Peyer's patch (tissue), 4 donors: ENCODE measurements around the gene CDKN2A.

Source experiments
- POLR2A ChIP-seq, 2 donors: fragments of 450-650 bp; IDR thresholded peaks; one replicate each; pipeline ENCODE4 v1.5.1; 2017; ENCODE audit warnings: antibody characterized with exemption in 2 of 2, mild to moderate bottlenecking in 2 of 2, moderate library complexity in 2 of 2
- TF ChIP-seq, protein P1 (sequence below), 6 experiments: fragments of 450-650 bp in 4 of 6; fragments of 200-600 bp in 2 of 6; sonication (generic) in 1 of 6; IDR thresholded peaks; one replicate each; pipeline ENCODE4 v1.5.1; 2017 to 2019; ENCODE audit warnings: antibody characterized with exemption in 6 of 6, mild to moderate bottlenecking in 3 of 6, moderate library complexity in 1 of 6

GRCh38 chr9:22010866-22011625 lies 16.9 kb upstream of the CDKN2A start:
- TF ChIP-seq, protein P1, sequence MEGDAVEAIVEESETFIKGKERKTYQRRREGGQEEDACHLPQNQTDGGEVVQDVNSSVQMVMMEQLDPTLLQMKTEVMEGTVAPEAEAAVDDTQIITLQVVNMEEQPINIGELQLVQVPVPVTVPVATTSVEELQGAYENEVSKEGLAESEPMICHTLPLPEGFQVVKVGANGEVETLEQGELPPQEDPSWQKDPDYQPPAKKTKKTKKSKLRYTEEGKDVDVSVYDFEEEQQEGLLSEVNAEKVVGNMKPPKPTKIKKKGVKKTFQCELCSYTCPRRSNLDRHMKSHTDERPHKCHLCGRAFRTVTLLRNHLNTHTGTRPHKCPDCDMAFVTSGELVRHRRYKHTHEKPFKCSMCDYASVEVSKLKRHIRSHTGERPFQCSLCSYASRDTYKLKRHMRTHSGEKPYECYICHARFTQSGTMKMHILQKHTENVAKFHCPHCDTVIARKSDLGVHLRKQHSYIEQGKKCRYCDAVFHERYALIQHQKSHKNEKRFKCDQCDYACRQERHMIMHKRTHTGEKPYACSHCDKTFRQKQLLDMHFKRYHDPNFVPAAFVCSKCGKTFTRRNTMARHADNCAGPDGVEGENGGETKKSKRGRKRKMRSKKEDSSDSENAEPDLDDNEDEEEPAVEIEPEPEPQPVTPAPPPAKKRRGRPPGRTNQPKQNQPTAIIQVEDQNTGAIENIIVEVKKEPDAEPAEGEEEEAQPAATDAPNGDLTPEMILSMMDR (IDR thresholded peaks at IDR 0.05) = no peak
- no peak for TF ChIP-seq POLR2A (IDR thresholded peaks at IDR 0.05)
